Peyer's patch (tissue), 4 donors: Measurements from ENCODE around the gene AXIN1. TPM values are rescaled to one million over a fixed set of nuclear protein-coding genes. Genes with fewer than 3 reads are reported as not detected.
A peak's percentile ranks its signal among the peaks of the same experiment; 100 is the strongest.

Experiments
- DNase-seq, 3 donors: peaks; one replicate each; pipeline ENCODE4 v3.0.0-alpha.2; 2017 to 2019
- H3K27ac ChIP-seq, 4 donors: fragments of 200-600 bp; sonication (generic); one replicate each; pipeline ENCODE4 v1.5.1; 2016 to 2019
- H3K27me3 ChIP-seq, 2 donors: fragments of 200-600 bp; sonication (generic); one replicate each; pipeline ENCODE4 v1.5.1; 2019
- H3K36me3 ChIP-seq, 3 donors: fragments of 200-600 bp; sonication (generic); one replicate each; pipeline ENCODE4 v1.5.1; 2016 to 2019
- H3K4me1 ChIP-seq, 4 donors: fragments of 200-600 bp; sonication (generic); one replicate each; pipeline ENCODE4 v1.5.1; 2016 to 2019
- H3K4me3 ChIP-seq, 4 donors: fragments of 200-600 bp; sonication (generic); 1 replicate in 3 of 4; 2 replicates in 1 of 4; pipeline ENCODE4 v1.5.1; 2016 to 2019; ENCODE audit warnings: mild to moderate bottlenecking in 1 of 4
- H3K9me3 ChIP-seq, 4 donors: fragments of 200-600 bp; sonication (generic); one replicate each; pipeline ENCODE4 v1.5.1; 2016 to 2019; ENCODE audit warnings: mild to moderate bottlenecking in 1 of 4
- POLR2A ChIP-seq, 2 donors: fragments of 450-650 bp; IDR thresholded peaks; one replicate each; pipeline ENCODE4 v1.5.1; 2017; ENCODE audit warnings: antibody characterized with exemption in 2 of 2, mild to moderate bottlenecking in 2 of 2, moderate library complexity in 2 of 2
- total RNA-seq, 4 donors: library from RNA; depleted of rRNA; stranded (reverse); fragments of >200 nt; gene quantifications; one replicate each; pipeline ENCODE4 v1.1.0, GENCODE V29; 2016
- TF ChIP-seq, protein P1 (sequence below), 6 experiments: fragments of 450-650 bp in 4 of 6; fragments of 200-600 bp in 2 of 6; sonication (generic) in 1 of 6; IDR thresholded peaks; one replicate each; pipeline ENCODE4 v1.5.1; 2017 to 2019; ENCODE audit warnings: antibody characterized with exemption in 6 of 6, mild to moderate bottlenecking in 3 of 6, moderate library complexity in 1 of 6

Gene AXIN1
- total RNA-seq, 4 donors from 2014 or later, result 31.4 to 47.2 (median 37.3) TPM

DNA sequence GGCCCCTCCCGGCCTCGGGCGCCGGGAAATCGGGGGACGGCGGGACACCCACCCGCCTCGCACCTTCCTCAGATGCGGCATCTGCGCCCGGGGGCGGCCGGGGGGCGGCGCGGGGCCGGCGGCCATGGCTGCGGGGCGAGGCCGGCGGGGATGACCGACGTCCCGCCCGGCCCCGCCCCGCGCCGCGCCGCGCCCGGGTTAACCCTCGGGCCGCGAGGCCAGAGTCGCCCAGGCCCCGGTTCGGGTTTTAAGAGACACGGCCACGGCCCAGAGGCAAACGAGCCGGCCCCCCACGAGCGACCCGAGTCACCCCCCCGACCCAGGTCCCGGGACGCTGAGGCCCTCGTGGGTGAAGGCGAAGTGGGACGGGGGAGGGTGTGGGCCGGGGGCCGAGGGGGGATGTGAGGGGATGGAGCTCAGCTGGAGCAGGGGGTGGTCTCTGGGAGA lies 76.7 kb downstream of the AXIN1 start, which contains the start of gene RGS11:
Gene RGS11 (minus strand): TSS at position 159 of the 447 bp plus-strand sequence. CDS start 33 bp downstream, at position 126.
- H3K4me1 ChIP-seq, result peaks cover 0 to 39% (median 12%) of the 10 kb centered on the region in 4 donors
- H3K27me3 ChIP-seq, result peaks cover 0 to 6% of the 10 kb centered on the region in 2 donors
- DNase-seq, result no peak
- TF ChIP-seq, protein P1, sequence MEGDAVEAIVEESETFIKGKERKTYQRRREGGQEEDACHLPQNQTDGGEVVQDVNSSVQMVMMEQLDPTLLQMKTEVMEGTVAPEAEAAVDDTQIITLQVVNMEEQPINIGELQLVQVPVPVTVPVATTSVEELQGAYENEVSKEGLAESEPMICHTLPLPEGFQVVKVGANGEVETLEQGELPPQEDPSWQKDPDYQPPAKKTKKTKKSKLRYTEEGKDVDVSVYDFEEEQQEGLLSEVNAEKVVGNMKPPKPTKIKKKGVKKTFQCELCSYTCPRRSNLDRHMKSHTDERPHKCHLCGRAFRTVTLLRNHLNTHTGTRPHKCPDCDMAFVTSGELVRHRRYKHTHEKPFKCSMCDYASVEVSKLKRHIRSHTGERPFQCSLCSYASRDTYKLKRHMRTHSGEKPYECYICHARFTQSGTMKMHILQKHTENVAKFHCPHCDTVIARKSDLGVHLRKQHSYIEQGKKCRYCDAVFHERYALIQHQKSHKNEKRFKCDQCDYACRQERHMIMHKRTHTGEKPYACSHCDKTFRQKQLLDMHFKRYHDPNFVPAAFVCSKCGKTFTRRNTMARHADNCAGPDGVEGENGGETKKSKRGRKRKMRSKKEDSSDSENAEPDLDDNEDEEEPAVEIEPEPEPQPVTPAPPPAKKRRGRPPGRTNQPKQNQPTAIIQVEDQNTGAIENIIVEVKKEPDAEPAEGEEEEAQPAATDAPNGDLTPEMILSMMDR (IDR thresholded peaks at IDR 0.05), result no peak
- no peak for TF ChIP-seq POLR2A (IDR thresholded peaks at IDR 0.05)
- peak within 1 kb of the TSS; percentile 4 to 60 (median 42) for H3K4me3 ChIP-seq
- H3K27ac ChIP-seq, result peak within 1 kb of the TSS in 1 of 4 donors; percentile 72
- no peaks in the 10 kb centered on the region for H3K9me3 ChIP-seq
- H3K36me3 ChIP-seq, result no peaks in the 10 kb centered on the region

DNA sequence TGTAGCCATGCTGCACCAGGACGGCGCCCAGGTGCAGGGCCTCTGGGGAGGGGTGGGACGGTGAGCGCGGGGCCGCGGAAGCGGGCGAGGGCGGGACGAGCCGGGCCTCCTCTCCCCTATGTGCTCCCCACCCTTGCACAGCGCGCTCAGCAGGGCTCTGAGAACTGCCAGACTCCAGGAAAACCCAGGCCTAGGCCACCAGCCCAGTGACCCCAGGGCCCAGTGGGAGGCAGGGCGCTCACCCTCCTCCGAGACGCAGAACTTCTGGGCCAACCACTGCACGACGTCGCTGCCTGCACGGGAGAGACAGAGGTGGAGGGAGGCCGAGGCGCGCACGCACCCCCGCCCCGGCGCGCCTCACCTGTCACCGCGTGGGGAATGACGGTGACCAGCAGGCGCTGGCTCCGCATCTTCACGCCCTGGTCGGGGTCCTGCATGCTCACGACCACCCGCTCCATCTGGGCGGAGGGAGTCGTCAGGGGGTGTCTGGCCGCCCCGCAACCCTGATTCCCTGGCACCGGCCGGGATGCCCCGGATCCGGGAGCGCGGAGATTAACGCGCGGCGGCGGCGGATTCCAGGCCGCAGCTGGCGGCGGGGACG lies 77.4 kb downstream of the AXIN1 start:
- Histone ChIP-seq H3K36me3 (no peaks in the 10 kb centered on the region), H3K4me3 (peak overlapping the region; percentile 4 to 60 (median 42)), H3K4me1 (peaks cover 0 to 36% (median 9%) of the 10 kb centered on the region in 4 donors), H3K27me3 (peaks cover 0 to 3% of the 10 kb centered on the region in 2 donors), H3K9me3 (no peaks in the 10 kb centered on the region), H3K27ac (peak overlapping the region in 1 of 4 donors; percentile 72)
- DNase-seq, result no peak
- TF ChIP-seq, protein P1 (IDR thresholded peaks at IDR 0.05), result no peak
- TF ChIP-seq POLR2A (IDR thresholded peaks at IDR 0.05), result peak in 1 of 2 donors; percentile 29

DNA sequence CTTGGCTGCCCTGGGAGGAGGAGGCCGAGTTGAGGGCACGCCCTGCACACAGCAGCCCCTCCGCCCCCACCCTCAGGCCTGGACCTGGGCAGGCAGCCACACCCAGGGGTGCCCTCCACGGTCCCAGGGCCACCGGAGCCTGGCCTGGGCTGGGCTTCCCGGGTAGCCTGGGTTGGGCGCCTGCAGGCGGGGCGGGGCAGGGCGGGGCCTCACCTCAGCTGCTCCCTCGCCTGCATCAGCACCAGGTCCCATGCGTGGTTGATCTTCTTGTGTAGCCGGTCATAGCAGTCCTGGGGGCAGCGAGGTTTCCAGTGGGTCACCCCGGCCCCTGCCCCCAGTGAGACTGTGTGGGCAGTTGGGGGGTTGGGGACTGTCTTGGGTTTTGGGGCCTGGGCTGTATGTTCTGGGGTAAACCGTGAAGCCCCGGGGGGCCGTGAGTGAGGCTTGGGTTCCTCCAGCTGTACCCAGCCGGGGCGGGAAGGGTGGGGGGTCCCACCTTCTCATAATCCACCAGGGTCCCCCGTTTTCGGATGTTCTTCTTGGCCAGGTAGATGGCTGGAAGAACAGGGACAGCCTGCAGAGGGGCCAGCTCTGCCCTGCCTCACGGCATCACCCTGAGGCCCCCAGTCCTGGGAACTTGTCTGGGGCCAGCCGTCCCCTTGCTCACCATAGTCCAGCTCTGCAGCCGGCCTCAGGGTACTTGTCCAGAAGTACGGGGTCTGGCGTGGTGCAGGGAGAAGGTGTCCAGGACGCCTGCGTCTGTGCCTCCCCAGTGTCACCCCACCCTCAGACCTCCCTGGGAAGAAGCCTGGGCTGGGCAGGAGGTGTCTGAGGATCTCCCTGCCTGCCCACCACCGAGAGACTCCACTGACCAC lies 78.7 kb downstream of the AXIN1 start:
- peak in 2 of 3 donors; percentile 83 to 86 for DNase-seq
- Histone ChIP-seq H3K27ac (peak overlapping the region in 2 of 4 donors; percentile 32 to 72), H3K4me3 (no peak overlapping the region), H3K27me3 (no peaks in the 10 kb centered on the region), H3K9me3 (no peaks in the 10 kb centered on the region), H3K36me3 (no peaks in the 10 kb centered on the region), H3K4me1 (peaks cover 0 to 28% (median 7%) of the 10 kb centered on the region in 4 donors)
- TF ChIP-seq, protein P1 (IDR thresholded peaks at IDR 0.05), result no peak
- no peak for TF ChIP-seq POLR2A (IDR thresholded peaks at IDR 0.05)

GRCh38 chr16:272633-273546 lies 79.6 kb downstream of the AXIN1 start:
- H3K27me3 ChIP-seq, result no peaks in the 10 kb centered on the region
- no peak for DNase-seq
- peak overlapping the region in 2 of 4 donors; percentile 32 to 72 for H3K27ac ChIP-seq
- no peak overlapping the region for H3K4me3 ChIP-seq
- TF ChIP-seq, protein P1 (IDR thresholded peaks at IDR 0.05), result peak in 2 of 6 experiments; percentile 4 to 9
- TF ChIP-seq POLR2A (IDR thresholded peaks at IDR 0.05), result no peak
- no peaks in the 10 kb centered on the region for H3K36me3 ChIP-seq
- H3K9me3 ChIP-seq, result no peaks in the 10 kb centered on the region
- H3K4me1 ChIP-seq, result peaks cover 0 to 29% (median 7%) of the 10 kb centered on the region in 4 donors
